Activated T-helper 2 cell treated with anti-CD3 and anti-CD28 coated beads, Interferon-gamma antibody, Interleukin-2, Interleukin-4, amounts not matched to agents 10 μg/mL and 5 μg/mL and 100 μg/mL, durations not matched to agents 14 hours and 24 hours and 36 hours (primary cell): ENCODE measurements around the gene UNC45B. TPM values are rescaled to one million over a fixed set of nuclear protein-coding genes. Genes with fewer than 3 reads are reported as not detected.
"Not testable (repeated sequence)": the region's sequence is repeated elsewhere in the genome, so short reads cannot be mapped to it uniquely, and the experiment has no call there.

Experiments used
- DNase-seq: peaks from one replicate; pipeline ENCODE4 v3.0.0; 2021; ENCODE audit warnings: low spot score
- H3K27ac Mint-ChIP-seq: one replicate; pipeline ENCODE4 v1.8.0; 2021; ENCODE audit warnings: mixed read lengths
- H3K27me3 Mint-ChIP-seq: one replicate; pipeline ENCODE4 v1.8.0; 2021; ENCODE audit warnings: low read depth, mixed read lengths
- H3K36me3 Mint-ChIP-seq: one replicate; pipeline ENCODE4 v1.8.0; 2021; ENCODE audit warnings: low read depth, mixed read lengths
- H3K4me1 Mint-ChIP-seq: one replicate; pipeline ENCODE4 v1.8.0; 2021; ENCODE audit warnings: low read depth, mixed read lengths
- H3K4me3 Mint-ChIP-seq: one replicate; pipeline ENCODE4 v1.8.0; 2021; ENCODE audit warnings: low read depth, mild to moderate bottlenecking, moderate library complexity, mixed read lengths
- H3K9me3 Mint-ChIP-seq: one replicate; pipeline ENCODE4 v1.8.0; 2021; ENCODE audit warnings: mixed read lengths
- intact Hi-C: fragments of 100-400 bp; cut with micrococcal nuclease; formaldehyde crosslinking; loops from one replicate; pipeline ENCODE4 v1.15.1; 2023
- total RNA-seq: library from RNA; stranded (reverse); gene quantifications from 2 replicates; pipeline ENCODE4 v1.2.3, GENCODE V29; 2022

Gene UNC45B
- total RNA-seq, 1 donor from 2014 or later = not detected

DNA sequence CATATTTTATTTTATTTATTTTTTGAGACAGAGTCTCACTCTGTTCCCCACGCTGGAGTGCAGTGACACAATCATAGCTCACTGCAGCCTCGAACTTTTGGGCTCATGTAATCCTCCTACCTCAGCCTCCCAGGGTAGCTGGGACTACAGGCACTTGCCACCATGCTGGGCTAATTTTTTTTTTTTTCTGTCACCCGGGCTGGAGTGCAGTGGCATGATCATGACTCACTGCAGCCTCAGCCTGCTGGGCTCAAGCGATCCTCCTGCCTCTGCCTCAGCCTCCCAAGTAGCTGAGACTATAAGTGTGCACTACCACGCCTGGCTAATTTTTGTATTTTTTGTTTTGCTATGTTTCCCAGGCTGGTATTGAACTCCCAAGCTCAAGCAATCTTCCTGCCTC, 17.1 kb downstream of the UNC45B start:
- Mint-ChIP-seq H3K4me1 (peaks cover 26% of the 10 kb centered on the region), H3K27ac (no peak overlapping the region), H3K36me3 (no peaks in the 10 kb centered on the region), H3K27me3 (no peaks in the 10 kb centered on the region), H3K9me3 (peaks cover 4% of the 10 kb centered on the region), H3K4me3 (no peak overlapping the region)
- no peak for DNase-seq
- intact Hi-C loops = loop anchor here (10.0 kb wide), 1 partner anchor 580 kb away; no protein-coding TSS in a partner anchor

DNA sequence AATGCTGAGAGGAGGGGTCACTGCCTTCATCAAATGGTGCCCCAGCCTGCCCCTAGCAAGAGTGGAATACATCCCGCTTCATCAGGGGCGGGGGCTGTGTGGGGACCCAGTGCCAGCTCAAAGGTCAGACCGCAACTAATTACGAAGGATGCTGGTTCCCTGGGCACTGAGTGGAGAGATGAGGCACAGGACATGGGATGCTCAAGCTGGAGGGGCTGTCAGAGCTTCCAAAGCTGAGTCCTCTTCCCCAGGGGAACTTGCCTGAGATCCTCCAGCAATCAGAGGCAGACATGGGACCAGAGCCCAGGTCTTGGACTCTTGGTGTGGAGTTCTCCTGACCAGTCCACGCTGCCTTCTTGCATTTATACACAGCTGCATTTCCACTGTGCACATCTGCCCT, 18.9 kb downstream of the UNC45B start:
- Mint-ChIP-seq H3K27ac (no peak overlapping the region), H3K4me3 (no peak overlapping the region), H3K4me1 (peaks cover 16% of the 10 kb centered on the region), H3K27me3 (no peaks in the 10 kb centered on the region), H3K9me3 (no peaks in the 10 kb centered on the region), H3K36me3 (no peaks in the 10 kb centered on the region)
- intact Hi-C loops = loop anchor here (10.0 kb wide), 1 partner anchor 578 kb away; no protein-coding TSS in a partner anchor
- no peak for DNase-seq

DNA sequence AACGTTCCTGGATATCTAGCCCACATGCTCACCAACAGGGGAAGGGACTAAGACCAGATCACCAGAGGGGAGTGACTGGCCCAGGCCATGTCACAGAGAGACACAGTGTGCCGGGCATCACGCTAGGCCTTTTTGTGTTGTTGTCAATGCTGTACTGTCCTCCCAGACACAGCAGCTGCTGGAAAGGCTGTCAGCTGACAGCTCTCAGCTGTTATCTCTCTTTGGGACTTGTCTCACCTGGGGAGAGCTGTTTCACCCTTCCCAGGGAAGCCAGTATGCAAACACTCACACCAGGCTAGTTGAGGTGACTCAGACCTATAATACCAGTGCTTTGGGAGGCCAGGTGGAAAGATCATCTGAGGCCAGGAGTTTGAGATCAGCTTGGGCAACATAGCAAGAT, 19.4 kb downstream of the UNC45B start:
- no peak overlapping the region for H3K27ac Mint-ChIP-seq
- DNase-seq = no peak
- H3K4me3 Mint-ChIP-seq = no peak overlapping the region
- no peaks in the 10 kb centered on the region for H3K36me3 Mint-ChIP-seq
- peaks cover 15% of the 10 kb centered on the region for H3K4me1 Mint-ChIP-seq
- H3K9me3 Mint-ChIP-seq = no peaks in the 10 kb centered on the region
- intact Hi-C loops = loop anchor here (10.0 kb wide), 1 partner anchor 578 kb away; no protein-coding TSS in a partner anchor
- no peaks in the 10 kb centered on the region for H3K27me3 Mint-ChIP-seq

DNA sequence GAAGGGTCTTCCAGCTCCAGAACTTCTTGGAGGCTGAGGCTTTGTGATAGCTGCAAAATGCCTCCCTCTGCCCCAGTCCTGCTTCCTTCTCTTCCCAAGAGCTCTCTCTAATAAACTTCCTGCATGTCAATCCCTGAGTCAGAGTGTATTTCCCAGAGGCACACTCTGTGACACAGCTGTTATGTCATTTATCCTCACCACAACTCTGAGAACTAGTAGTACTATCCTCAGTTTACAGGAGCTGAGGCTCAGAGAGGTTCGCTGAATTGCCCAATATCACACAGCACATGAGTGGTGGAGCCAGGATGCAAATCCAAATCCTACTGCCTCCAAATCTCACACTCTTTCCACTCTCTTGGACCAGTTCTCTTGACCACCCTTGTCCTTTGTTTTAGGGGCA, 20.0 kb downstream of the UNC45B start:
- H3K4me3 Mint-ChIP-seq = no peak overlapping the region
- intact Hi-C loops = loop anchor here (10.0 kb wide), 1 partner anchor 577 kb away; no protein-coding TSS in a partner anchor
- no peak for DNase-seq
- H3K27ac Mint-ChIP-seq = no peak overlapping the region
- no peaks in the 10 kb centered on the region for H3K9me3 Mint-ChIP-seq
- H3K4me1 Mint-ChIP-seq = peaks cover 17% of the 10 kb centered on the region
- no peaks in the 10 kb centered on the region for H3K27me3 Mint-ChIP-seq
- H3K36me3 Mint-ChIP-seq = no peaks in the 10 kb centered on the region

DNA sequence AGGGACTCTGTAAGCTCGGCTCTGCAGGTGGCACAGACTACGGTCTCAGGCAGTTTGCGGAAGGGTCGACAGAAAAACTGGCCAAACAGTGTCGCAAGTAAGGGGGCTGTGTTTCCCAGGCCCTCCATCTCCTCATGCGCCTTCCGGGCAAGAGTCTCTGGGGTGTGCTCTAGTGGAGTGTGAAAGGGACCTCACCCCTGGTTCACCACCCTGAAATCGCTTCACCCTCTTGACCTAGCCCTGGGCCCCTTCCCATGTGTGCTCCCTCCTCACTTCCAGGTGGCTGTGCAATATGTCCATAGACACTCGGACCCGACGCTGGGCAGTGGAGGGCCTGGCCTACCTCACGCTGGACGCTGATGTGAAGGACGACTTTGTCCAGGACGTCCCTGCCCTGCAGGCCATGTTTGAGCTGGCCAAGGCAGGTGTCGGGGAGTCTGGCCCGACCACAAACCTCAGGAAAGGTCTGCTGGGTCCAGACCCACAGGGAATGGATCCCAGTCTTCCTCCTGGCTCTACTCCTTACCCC, 22.3 kb downstream of the UNC45B start:
- H3K27ac Mint-ChIP-seq = no peak overlapping the region
- H3K36me3 Mint-ChIP-seq = no peaks in the 10 kb centered on the region
- peaks cover 26% of the 10 kb centered on the region for H3K4me1 Mint-ChIP-seq
- no peak for DNase-seq
- no peak overlapping the region for H3K4me3 Mint-ChIP-seq
- intact Hi-C loops = loop anchor here (5.0 to 10.0 kb wide), 3 partner anchors 42 to 575 kb away; no protein-coding TSS in a partner anchor
- H3K27me3 Mint-ChIP-seq = no peaks in the 10 kb centered on the region
- H3K9me3 Mint-ChIP-seq = no peaks in the 10 kb centered on the region

DNA sequence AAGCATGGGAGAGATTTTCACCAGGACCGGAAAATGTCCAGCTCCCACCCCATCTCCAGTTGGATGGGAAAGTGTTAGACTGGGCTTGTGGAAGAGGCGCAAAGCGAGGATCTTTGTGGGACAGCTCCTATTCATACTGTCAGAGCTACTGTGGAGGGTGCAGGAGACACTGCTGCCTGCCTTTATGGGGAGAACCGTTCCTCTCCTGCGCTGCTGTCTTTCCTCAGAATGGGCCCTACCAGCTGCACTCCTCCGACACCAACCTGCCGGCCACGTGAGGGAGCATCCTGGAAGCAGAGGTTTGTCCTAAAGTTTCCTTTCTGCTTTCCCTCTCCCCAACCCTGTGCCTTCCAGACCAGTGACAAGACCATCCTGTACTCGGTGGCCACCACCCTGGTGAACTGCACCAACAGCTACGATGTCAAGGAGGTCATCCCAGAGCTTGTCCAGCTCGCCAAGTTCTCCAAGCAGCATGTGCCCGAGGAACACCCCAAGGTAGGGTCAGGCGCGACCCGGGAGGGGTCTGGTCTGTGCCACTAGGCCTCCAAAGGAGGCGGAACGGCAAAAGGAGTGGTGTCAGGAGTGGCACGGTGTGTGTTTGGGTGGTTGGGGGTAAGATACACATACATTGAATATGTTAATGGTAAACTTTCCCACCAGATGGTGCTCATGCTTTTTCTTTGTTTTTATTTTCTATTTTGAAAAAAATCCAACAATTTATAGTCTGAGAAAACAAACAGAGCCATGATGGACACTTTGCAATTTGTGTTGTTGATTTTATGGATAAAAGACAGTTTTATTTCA, 23.6 kb downstream of the UNC45B start:
- H3K9me3 Mint-ChIP-seq = no peaks in the 10 kb centered on the region
- no peak for DNase-seq
- H3K27me3 Mint-ChIP-seq = no peaks in the 10 kb centered on the region
- no peak overlapping the region for H3K4me3 Mint-ChIP-seq
- H3K36me3 Mint-ChIP-seq = no peaks in the 10 kb centered on the region
- peaks cover 28% of the 10 kb centered on the region for H3K4me1 Mint-ChIP-seq
- no peak overlapping the region for H3K27ac Mint-ChIP-seq
- intact Hi-C loops = loop anchor here (1.0 to 5.0 kb wide), 3 partner anchors 41 to 368 kb away; no protein-coding TSS in a partner anchor

DNA sequence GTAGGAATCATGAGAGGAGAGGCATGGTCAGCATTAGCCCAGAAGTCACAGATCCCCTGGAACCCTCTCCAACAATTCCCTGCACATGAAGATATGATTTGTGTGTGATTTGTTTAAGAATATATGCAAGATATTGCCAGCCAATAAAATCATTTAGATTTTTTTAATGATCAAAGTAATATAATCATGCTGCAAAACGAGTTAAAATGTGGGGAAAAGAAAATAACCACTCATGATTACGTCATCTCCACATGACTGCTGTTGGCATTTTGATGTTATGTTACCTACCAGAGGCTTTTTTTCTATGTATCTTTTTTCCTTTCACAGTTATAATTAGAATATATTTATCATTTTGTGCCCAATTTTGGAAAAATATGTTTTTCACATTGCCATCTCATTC, 24.2 kb downstream of the UNC45B start:
- Mint-ChIP-seq H3K4me3 (no peak overlapping the region), H3K27ac (no peak overlapping the region), H3K4me1 (peaks cover 34% of the 10 kb centered on the region)

DNA sequence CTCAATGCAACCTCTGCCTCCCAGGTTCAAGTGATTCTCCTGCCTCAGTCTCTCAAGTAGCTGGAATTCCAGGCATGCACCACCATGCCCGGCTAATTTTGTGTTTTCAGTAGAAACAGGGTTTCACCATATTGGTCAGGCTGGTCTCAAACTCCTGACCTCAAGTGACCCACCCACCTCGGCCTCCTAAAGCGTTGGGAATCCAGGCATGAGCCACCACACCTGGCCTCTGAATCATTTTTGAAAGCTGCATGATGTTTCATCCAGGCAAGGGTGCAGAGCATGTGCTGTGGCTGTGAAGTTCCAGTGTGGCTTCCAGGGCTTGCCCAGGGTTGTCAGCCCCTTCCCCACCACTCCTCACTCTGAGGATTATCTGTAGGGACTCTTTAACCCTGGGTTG, 24.7 kb downstream of the UNC45B start:
- not testable (repeated sequence) for H3K36me3 Mint-ChIP-seq, H3K27ac Mint-ChIP-seq, H3K4me3 Mint-ChIP-seq, DNase-seq, H3K27me3 Mint-ChIP-seq, H3K9me3 Mint-ChIP-seq
- intact Hi-C loops = loop anchor here (5.0 kb wide), 2 partner anchors 40 to 140 kb away; no protein-coding TSS in a partner anchor
- H3K4me1 Mint-ChIP-seq = peaks cover 37% of the 10 kb centered on the region

More for the DNA sequence above, 24.2 kb downstream of the UNC45B start:
- intact Hi-C loops = loop anchor here (1.0 to 5.0 kb wide), 3 partner anchors 40 to 367 kb away; no protein-coding TSS in a partner anchor
- H3K27me3 Mint-ChIP-seq = no peaks in the 10 kb centered on the region
- no peaks in the 10 kb centered on the region for H3K9me3 Mint-ChIP-seq
- no peaks in the 10 kb centered on the region for H3K36me3 Mint-ChIP-seq
- no peak for DNase-seq

DNA sequence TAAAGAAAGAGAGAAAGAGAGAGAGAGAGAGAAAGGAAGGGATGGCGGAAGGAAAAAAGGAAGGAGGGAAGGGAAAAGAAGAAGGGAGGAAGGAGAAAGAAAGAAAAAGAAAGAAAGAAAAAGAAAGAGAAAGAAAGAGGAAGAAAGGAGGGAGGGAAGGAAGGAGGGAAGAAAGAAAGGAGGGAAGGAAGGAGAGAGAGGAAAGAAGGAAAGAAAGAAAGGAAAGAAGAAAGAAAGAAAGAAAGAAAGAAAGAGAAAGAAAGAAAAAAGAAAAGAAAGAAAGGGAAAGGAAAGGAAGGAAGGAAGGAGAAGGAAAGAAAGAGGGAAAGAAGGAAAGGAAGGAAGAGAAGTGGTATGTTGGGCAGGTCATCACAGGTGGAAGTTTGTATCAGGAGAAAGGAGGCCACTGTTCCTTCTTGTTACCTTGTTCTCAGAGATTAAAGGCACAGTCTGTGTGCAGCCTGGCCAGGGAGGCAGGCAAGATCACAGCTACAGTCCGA, 27.3 kb downstream of the UNC45B start:
- DNase-seq = no peak
- peaks cover 49% of the 10 kb centered on the region for H3K4me1 Mint-ChIP-seq
- no peak overlapping the region for H3K27ac Mint-ChIP-seq
- H3K27me3 Mint-ChIP-seq = no peaks in the 10 kb centered on the region
- intact Hi-C loops = loop anchor here (5.0 kb wide), 3 partner anchors 37 to 137 kb away; partner anchors contain the start of gene SLFN5
- H3K4me3 Mint-ChIP-seq = no peak overlapping the region
- peaks cover 5% of the 10 kb centered on the region for H3K9me3 Mint-ChIP-seq
- peaks cover 8% of the 10 kb centered on the region for H3K36me3 Mint-ChIP-seq

DNA sequence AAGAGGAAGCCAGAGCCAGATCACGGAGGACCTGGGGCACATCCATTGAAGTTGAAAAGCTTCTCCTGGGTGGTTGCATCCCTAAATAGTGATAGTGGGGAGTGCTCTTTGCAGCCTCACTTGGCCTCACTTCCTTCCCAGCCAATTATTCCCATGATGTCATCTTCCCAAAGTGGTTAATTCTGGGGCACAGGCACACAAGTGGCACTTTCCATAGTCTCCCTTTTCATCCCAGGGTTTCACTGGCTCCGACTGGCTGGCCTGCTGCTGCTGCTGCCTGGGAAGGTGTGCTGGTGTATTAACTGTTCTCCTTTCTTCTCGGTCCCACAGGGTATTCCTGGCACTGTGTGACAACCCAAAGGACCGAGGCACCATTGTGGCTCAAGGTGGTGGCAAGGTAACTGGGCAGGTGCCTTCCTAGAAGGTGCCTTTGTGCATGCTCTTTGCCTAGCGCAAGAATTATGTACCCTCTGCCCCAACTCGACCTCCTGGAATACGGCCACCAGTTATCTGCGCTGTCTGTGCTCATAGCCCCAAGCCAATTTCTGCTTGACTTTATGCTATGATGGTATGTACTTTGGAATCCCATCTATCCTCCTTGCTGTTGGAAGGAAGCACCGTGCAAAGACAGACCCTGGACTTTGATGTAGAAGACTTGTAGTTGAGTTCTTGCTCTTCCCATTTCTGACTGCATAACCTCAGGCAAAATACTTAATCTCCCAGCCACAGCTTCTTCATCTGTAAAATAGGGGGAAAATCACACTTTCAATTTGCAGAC, 28.2 kb downstream of the UNC45B start:
- DNase-seq = no peak

DNA sequence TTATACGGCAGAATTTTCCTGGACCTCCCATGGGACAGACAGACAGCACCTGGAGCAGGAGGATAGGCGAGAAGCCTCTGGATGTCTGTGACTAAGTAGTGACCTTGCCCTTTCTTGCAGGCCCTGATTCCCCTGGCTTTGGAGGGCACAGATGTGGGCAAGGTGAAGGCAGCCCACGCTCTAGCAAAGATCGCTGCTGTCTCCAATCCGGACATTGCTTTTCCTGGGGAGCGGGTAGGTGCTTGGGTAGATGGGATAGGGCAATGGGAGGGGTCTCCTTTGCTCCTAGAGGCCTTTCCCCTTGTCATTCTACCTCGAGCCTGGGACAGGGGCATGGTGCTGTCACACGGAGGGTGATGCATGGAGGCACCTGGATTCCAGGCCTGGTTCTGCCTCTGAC, 29.3 kb downstream of the UNC45B start:
- Mint-ChIP-seq H3K27me3 (no peaks in the 10 kb centered on the region), H3K36me3 (peaks cover 8% of the 10 kb centered on the region), H3K4me1 (peaks cover 41% of the 10 kb centered on the region), H3K9me3 (peaks cover 5% of the 10 kb centered on the region), H3K27ac (no peak overlapping the region), H3K4me3 (no peak overlapping the region)
- intact Hi-C loops = loop anchor here (5.0 kb wide), 1 partner anchor 65 kb away; the partner anchor contains the start of gene SLFN5
- no peak for DNase-seq

More for the DNA sequence above, 28.2 kb downstream of the UNC45B start:
- intact Hi-C loops = loop anchor here (5.0 kb wide), 1 partner anchor 66 kb away; the partner anchor contains the start of gene SLFN5
- Mint-ChIP-seq H3K27ac (no peak overlapping the region), H3K27me3 (no peaks in the 10 kb centered on the region), H3K4me3 (no peak overlapping the region), H3K4me1 (peaks cover 49% of the 10 kb centered on the region), H3K36me3 (peaks cover 8% of the 10 kb centered on the region), H3K9me3 (peaks cover 5% of the 10 kb centered on the region)

DNA sequence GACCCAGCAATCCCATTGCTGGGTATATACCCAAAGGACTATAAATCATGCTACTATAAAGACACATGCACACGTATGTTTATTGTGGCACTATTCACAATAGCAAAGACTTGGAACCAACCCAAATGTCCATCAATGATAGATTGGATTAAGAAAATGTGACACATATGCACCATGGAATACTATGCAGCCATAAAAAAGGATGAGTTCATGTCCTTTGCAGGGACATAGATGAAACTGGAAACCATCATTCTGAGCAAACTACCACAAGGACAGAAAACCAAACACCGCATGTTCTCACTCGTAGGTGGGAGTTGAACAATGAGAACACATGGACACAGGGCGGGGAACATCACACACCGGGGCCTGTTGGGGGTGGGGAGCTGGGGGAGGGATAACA, 31.8 kb downstream of the UNC45B start:
- not testable (repeated sequence) for H3K27ac Mint-ChIP-seq, H3K9me3 Mint-ChIP-seq, H3K36me3 Mint-ChIP-seq, DNase-seq, H3K27me3 Mint-ChIP-seq, H3K4me3 Mint-ChIP-seq
- H3K4me1 Mint-ChIP-seq = peaks cover 44% of the 10 kb centered on the region
- intact Hi-C loops = loop anchor here (5.0 kb wide), 1 partner anchor 63 kb away; the partner anchor contains the start of gene SLFN5
